HG03060 (cell line): Measurements from ENCODE around the gene WNT7B.
"Not testable (repeated sequence)": the region's sequence is repeated elsewhere in the genome, so short reads cannot be mapped to it uniquely, and the experiment has no call there.

Experiments
- ATAC-seq: cut with Tn5 transposase; IDR thresholded peaks from one replicate; pipeline ENCODE4 v1.9.1; 2021; ENCODE audit warnings: low read depth, moderate number of reproducible peaks; ENCODE audit not compliant: unreplicated experiment

The WNT7B gene

GRCh38 chr22:46008836-46009596, 32.1 kb upstream of the WNT7B start:
- no peak for ATAC-seq

GRCh38 chr22:46008291-46008690, 31.3 kb upstream of the WNT7B start:
- ATAC-seq = no peak

DNA sequence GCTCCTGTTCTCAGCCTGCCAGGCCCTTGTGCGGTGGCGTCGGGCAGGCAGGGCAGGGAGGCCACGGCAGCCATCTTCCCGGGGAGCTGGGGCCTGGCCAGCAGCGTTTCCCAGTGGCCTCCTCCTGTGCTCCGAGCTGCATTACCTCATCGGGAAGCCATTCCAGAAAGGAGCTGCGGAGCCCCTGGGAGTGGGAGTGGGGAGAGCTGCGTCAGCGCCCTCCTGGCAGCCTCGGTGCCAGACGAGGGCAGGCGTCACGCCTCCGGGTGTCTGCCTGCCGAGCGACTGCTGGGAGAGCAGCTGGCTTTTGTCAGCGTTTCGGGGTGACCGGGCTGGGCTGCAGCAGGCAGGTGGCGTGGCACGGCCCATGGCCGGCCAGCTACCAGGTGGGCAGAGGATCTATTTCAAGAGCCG, 30.9 kb upstream of the WNT7B start:
- ATAC-seq = no peak

GRCh38 chr22:46007003-46007847, 30.3 kb upstream of the WNT7B start:
- no peak for ATAC-seq

DNA sequence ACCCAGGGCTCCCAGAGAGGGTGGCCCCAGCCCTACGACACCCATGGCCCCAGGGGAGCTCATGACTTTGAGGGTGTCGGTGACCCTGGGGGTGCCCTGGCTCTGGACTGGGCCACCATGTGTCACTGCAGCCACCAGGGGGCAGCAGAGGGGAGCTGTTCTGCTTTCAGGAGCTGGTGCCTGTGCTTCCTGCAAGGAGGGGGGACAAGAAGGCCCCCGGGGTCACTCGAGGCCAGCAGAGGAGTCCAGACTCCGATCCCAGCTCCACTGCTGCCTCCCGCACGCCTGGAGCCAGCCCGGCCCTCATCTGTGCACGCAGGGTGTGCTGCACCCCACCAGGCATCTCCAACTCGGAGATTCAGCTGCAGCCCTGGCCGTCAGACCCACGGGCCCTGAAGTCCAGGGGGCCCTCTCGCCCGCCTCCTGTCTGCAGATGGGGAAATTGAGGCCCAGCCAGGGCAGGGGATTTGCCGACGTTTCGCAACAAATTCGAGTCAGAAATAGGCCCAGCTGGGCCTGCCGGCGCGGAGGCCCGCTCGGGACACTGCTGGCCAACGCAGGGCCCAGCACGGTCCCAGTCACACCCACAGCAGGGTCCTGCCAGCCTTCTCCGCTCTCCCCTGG, 29.5 kb upstream of the WNT7B start:
- no peak for ATAC-seq

GRCh38 chr22:46005116-46005705, 28.2 kb upstream of the WNT7B start:
- ATAC-seq = not testable (repeated sequence)

DNA sequence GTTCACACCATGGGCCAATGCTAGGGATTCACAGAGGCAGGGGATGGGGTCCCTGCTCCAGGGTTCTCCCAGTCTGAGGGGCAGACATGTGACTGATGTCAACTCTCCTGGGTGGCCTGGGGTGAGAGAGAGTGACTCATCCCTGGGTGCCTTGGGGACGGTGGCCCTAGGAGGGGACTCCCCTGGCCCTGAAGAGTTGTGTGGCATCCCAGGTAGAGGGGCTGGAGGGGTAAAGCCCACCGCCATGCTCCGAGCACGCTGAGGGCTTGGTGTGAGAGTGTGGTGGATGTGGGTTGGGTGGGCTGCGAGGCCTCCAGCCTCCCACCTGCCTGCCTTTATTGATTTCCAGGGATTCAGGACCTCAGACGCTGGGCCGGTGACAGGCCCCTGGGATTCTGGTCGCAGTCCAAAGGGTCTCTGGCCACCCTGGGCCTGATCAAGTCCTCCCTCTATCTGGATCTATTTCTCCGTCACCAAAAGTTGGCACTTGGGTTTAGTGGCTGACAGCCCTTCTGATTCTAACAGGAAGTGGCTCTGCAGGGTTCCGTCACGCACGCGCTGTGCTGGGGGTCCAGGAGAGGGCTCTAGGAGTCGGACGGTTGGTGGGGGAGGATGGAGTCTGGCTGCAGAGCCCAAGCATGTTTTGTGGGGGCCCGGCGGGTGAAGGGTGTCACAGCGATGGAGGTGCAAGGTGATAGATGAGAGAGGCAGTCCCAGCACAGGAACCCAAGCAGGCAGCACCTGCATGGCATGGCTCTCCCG, 27.3 kb upstream of the WNT7B start:
- no peak for ATAC-seq

- no peak for ATAC-seq
Observed at GRCh38 chr22:46003271-46004091, 26.5 kb upstream of the WNT7B start.

- no peak for ATAC-seq
Observed at GRCh38 chr22:46002757-46003270, 25.9 kb upstream of the WNT7B start.

- ATAC-seq = no peak
Observed at GRCh38 chr22:46001426-46002106, 24.6 kb upstream of the WNT7B start.

DNA sequence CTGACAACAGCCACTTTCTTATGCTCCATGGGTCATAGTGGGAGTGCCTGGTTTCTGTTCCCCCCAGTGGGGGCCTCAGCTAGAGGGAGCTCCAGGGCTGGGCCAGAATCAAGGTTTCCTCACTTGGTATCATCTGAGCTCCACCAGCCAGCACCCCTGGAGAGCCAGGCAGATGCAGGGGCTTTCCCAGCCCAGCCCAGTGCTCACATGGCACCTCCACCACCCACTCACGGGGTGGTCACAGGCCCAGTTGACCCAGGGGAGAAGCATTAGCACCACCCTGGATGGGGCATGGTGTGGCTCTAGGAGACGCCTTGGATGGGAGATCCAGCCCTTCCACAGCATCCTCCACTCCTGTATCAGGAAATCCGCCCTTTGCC, 24.1 kb upstream of the WNT7B start:
- no peak for ATAC-seq

GRCh38 chr22:46000081-46001027, 23.4 kb upstream of the WNT7B start:
- no peak for ATAC-seq

DNA sequence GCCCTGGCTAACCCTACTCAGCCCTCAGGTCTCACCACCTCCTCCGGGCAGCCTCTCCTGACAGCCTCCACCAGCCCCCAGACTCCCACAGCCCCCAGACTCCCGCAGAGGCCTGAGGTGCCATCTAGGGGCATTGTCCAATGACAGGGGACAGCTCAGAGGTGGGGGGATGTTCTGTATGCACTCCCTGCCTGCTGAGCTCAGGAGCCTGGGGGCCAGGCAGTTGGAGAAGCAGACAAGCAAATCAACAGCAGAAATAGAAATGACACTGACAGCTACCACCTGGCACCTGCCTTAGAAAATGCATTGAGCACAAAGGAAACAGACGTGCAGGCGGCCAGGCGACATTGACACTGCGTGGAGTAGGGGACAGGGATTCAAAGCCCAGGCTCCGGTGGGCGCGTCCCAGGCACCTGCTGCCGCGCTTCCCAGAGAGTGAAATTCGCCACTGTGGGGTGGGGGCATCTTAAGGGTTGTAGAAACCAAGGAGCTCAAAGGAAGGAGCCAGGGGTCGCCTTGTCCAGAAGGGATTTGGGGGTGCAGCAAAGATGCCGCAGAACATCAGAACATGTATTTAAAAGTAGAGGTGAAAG, 22.5 kb upstream of the WNT7B start:
- ATAC-seq = no peak

DNA sequence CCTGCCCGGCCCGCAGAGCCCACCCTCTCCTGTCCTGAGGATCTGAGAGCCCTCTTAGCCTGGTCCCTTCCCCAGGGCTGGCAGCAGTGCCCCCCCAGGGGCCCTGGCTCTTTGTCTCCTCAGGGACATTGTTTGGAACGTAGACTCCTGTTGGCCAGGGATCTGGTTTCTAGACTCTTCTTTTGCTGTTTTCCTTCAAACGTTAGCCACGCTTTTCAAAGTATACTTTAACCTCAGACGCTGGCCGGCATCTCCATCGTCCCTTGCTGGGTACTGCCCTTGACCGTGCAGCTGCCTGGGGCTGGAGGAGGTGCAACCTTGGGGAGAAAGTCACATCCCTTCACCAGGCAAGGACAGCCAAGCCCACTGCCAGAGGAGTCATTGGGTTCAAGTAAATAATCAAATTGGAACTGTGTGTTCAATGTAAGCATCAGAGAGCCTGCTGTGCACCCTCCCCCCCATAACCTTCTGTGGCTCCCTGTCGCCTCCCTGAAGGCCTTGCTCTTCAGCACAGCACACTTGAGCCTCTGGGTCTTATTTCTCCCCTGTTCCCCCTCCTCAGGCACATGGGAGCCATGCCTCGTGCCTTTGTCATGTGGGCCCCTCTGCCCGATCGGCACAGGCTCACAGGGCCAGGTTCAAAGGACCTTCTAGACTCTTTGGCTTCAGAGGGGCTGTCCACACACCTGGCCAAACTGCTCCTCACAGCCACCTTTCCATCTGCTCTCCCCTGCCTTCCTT, 21.8 kb upstream of the WNT7B start:
- ATAC-seq = no peak

DNA sequence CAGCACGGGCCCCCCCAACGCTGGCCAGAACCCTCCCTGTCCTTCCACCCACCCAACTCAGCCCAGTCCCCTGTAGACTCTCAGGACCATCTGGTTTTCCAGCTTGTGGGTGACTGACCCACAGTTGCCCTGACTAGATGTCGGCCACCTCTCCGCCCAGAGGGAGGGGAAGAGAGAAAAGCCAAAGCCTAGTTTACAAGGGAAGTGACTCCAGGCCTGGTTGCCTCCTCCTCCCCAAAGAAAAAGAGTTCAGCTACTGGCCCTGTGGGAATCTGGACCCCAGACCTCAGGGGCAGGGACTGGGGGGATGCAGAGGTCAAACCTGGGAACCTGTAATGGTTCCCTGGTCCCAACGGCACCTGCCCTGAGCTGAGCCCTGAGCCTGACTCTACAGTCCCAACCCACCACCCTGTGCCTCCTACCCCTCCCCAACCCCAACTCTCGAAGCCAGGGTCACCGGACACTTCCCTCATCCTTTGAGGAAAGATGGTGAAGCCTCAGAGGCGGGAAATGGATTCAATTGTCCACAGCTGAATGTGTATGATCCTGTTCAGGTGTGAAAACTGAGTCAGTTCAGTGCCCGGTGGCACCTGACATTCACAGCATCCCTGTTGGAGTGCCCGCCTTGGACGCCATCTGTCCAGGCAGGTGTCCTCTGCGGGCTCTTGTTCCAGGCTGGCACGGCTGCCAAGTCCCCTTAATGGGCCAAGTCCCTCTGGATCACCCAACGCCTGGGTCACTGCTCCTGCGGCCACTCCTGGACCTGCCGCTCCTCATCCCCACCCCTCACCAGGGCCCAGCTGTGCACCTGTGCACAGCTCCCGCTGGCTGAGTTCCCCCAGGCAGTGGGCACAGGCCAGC, 21.0 kb upstream of the WNT7B start:
- ATAC-seq = no peak
